HG03378 (cell line): Measurements from ENCODE around the gene ZFP1.

ENCODE experiments used
- ATAC-seq: cut with Tn5 transposase; IDR thresholded peaks from one replicate; pipeline ENCODE4 v1.9.1; 2021; ENCODE audit warnings: mild to moderate bottlenecking, moderate library complexity; ENCODE audit not compliant: unreplicated experiment

Gene ZFP1

DNA sequence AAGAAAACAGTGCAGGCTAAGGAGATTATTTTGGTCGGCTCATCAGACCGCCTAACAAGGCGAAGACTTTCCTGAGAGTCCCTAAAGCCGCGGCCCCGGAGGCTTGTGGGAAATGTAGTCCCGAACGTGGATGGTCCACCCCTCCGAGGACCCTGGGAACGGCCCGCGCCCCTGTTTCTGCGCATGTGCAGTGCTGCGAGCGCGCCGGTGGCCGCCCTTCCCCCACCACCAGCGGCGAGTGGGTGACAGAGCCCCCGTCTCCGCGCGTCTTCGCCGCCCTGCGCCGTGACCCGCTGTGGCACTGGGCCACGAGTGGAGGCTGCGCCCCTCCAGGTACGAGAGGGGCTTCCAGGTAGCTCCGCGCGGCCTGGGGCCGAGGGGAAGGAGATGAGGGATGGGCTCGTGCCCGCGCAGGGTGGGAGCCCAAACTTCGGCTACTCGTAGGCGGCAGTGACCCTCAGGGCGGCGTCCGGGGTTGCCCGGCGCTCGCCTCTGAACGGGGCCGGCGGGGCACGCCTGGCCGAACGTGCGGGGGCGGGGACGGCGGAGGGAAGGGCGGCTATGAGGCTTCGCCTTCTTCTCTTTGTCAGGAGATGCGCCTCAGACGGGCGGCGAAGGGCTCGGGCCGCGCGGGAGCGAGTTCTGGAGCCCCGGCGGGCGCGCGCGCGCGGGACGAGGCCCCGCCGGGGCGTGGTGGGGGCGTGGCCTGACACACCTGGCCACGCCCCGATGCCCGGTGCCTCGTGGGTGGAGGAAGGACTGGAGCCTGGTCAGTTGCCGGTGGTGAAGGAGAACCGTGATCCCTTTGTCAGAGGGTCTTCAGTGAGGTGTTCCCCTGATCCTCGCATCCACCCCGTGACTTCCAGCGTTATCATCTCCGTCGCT, at the start of gene ZFP1:
Gene ZFP1 (plus strand): TSS at position 214 of the 885 bp plus-strand sequence. CDS start 4,428 bp downstream, outside the sequence.
- ATAC-seq, result peak; percentile 75

DNA sequence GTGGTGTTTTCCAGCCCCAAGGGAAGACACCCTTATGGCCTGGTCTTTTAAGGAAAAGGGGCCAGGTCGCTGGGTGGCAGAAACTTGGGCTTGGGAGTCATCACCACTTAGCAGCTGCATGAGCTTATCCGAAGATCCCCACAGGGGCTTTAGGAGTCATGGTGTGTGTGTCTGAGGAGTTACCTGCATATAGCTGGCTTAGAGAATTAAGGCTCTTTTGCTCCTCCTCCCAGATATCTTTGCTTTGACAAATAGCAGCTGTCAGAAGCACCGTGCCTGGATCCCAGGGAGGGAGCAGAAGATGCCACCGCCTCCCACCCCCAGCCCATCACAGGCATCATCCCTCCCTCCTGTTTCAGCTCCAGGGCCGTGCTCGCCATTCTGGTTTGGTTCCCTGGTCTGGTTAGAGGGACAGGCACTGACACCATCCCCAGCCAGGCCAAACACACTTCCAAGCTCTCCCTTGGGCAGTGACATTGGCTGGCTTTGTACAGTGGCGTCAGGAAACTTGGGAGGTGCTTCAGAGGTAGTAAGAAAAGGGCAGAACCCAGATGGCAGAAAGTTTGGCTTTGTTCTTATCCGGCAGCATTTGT, 49.2 kb upstream of the ZFP1 start:
- no peak for ATAC-seq

GRCh38 chr16:75099738-75100602, 48.4 kb upstream of the ZFP1 start:
- peak; percentile 62 for ATAC-seq

GRCh38 chr16:75100603-75100990, 47.7 kb upstream of the ZFP1 start:
- ATAC-seq, result no peak

- no peak for ATAC-seq
Measured at GRCh38 chr16:75101635-75102034, 46.7 kb upstream of the ZFP1 start.

DNA sequence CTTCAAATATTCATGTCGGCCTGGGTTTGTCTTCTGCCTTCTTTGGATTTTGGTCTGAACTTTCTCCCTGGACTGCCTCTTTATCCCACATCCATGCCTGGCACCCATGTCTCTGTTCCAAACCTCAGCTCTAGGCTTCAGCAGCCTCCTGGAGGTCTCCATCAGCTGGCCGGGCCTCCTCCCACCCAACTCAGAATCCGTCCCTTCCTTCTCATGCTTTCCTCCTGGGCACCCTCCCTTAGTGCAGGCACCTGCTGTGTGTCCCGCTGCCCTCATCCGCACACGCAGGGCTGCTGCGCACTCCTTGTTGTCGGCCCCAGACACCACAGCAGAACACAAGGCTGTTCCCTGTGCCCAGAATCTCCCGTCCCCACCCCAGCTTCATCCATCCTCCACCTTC, 45.7 kb upstream of the ZFP1 start:
- ATAC-seq, result no peak

GRCh38 chr16:75103994-75104393, 44.3 kb upstream of the ZFP1 start:
- ATAC-seq, result no peak

DNA sequence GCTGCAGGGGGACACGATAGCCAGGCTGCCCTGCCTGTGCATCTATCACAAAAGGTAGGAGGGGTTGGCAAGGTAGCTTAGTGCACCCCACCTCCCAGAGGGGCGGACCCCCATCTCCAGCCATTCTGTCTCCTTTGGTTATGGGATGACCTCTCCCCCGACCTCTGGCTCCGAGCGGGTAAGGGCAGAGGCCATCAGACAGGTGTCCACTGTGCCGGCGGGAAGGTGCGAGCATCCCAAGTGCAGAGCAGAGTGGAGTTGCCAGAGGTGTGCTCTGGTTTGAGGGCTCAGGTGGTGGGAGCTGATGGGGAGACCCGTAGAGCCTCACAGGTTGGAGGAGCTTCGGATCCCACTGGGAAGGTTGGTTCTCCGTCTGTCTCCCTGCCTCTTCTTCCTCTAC, 43.5 kb upstream of the ZFP1 start:
- no peak for ATAC-seq

DNA sequence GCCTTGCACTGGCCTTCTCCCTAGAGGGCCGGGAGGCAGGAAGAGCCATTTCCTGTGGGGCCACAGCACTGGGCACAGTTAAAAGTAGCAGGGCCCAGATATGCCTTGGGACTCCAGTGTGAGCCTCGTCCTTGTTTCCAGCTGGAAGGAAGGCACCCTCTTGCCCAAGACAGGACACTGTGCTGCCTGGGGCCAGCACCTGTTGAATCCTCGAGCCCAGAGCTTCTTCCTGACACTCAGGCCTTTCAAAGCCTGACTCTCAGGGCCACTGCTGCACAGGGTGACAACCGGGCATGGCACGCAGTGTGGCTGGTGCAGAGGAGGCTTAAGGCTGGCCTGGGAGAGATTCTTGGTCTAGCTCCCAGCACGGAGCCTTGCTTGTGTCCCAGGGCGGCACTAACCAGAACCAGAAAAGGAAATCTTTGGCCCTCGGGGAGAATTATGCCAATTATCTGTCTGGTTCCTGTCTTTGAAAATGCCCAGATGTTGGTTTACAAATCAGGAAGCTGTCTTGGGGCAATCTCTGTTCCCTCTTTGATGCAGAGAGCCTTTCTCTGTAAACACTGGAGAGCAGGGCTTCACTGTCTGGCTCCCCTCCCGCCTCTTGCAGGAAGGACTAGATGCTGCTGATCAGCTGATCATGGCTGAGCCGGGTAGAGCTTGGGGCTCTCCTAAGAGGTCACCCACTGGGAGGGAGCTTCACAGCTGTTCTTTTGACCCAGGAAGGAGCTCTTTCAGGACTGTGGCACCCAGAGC, 42.8 kb upstream of the ZFP1 start:
- ATAC-seq, result no peak

DNA sequence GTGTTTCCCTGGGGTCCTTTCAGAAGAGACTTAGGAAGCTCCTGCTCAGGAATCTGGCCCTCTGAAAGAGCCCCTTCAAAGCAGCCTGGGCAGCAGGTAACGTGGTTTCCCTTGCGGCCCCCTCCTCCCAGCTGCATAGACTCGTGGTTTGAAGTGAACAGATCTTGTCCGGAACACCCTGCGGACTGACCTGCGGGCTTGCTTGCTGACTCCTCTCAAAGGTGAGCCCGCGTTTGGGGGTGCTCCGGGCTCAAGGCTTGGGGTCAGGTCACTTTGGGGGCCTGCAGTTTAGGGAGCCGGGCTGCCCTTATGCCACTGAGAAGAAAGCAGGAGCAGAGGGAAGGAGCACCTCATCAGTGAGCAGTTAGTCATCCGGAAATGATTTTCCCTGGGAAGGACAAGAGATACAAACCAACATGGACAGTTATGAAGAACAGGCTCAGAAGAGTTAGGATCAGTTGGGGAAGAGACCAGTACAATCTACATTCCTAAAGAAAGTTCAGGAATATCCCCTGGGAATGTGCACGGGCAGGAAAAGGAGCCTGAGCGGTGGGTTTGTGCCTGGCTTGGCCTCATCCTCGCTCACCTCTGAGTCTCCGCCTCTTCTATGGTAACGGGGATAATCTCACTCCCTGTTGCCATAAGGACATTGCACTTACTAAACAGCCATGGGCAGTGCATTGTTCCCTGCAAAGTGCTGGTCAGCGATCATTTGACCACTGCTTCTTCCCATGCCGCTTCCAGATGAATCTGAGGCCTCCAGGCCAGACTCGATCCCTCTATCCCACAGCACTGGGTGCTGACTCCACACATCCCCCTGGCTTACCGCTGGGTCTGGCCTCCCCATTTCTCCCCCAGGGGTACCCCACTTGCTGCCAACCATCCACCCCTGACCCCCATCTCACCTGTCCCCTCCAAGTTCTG, 41.7 kb upstream of the ZFP1 start:
- ATAC-seq, result no peak

- no peak for ATAC-seq
Measured at GRCh38 chr16:75107505-75107904, 40.8 kb upstream of the ZFP1 start.

- peak; percentile 38 for ATAC-seq
Measured at GRCh38 chr16:75108792-75109731, 39.3 kb upstream of the ZFP1 start.

GRCh38 chr16:75109732-75110243, 38.5 kb upstream of the ZFP1 start:
- no peak for ATAC-seq

DNA sequence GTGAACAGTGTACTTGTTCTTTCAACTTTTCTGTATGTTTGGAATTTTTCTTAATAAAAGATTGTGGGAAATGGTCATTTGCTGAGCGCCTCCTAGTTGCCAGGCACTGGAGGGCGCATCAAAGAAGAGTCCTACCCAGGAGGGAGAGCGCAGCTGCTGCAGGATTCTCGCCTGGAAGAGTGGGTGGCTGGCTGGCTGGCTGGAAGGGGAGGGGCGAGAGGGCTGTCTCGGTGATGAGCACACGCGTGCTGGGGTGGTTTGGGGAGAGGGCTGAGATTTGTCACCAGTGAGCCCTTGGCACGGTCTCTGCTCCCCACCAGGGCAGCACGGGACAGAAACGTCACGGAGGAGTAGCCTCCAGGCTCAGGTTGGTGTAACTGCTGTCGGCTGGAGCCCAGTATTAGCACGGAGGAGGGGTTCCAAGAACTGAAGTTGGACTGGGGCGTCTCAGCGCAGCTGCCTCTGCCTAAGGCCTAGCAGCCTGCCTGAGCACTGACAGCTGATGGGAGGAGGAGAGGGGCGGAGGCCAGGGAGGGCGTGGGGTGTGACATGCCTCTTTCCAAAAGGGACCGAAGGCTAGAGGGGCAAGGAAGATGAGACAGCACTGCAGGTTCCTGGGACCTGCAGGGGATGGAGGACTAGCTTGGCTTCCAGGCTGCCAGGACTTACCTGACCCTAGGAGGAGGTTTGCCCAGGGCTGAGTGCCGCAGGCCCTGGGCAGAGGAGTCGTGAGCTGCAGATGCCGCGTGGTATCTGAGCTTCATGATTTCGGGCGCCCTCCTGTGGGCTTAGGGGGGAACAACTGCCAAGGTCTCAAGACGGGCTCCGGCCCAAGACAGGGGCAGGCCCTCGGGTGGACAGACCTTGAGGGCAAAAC, 37.4 kb upstream of the ZFP1 start:
- ATAC-seq, result peak; percentile 58

DNA sequence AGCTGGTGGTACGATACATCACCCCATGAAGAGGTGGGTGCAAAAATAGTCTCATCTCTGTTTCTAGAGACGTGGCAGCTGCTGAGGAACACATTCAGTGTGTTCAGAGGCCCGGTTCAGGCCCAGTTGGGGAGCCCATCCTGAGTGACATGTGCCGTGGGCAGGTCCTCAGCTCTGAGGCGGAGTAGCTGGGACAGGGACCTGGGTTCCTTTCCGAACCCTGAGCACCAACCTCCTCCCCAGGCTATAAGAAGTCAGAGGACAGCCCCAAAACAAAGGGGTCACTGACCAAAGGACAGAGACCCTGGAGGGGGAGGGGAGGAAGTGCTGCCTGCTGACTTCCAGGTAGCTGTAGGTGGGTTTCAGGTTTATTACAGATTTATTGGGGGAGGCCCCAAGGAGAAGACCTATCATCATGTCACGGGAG, 36.8 kb upstream of the ZFP1 start:
- ATAC-seq, result no peak

GRCh38 chr16:75111961-75112733, 36.2 kb upstream of the ZFP1 start:
- ATAC-seq, result no peak
